K562 (cell line): ENCODE data around the gene PGM5. TPM values are rescaled to one million over a fixed set of nuclear protein-coding genes. Genes with fewer than 3 reads are reported as not detected.

Experiments used
- HEY1 ChIP-seq: fragments of 250-450 bp; sonication (Bioruptor Pico); IDR thresholded peaks from 2 replicates; pipeline ENCODE4 v1.5.0; 2020; ENCODE audit warnings: mild to moderate bottlenecking, moderate library complexity, borderline replicate concordance
- NR0B1 ChIP-seq: fragments of 450-650 bp; IDR thresholded peaks from one replicate; pipeline ENCODE4 v1.6.1; 2018; ENCODE audit warnings: mild to moderate bottlenecking, moderate library complexity; ENCODE audit not compliant: partially characterized antibody
- POLR2AphosphoS5 ChIP-seq: IDR thresholded peaks from 2 replicates; pipeline ENCODE4 v1.6.1; 2011; ENCODE audit warnings: mild to moderate bottlenecking, low read depth, low read length, moderate library complexity; ENCODE audit not compliant: control insufficient read depth, insufficient read depth
- POLR3G ChIP-seq: IDR thresholded peaks from 2 replicates; pipeline ENCODE4 v1.6.1; 2011; ENCODE audit not compliant: insufficient read length, insufficient replicate concordance; ENCODE audit errors: extremely low read depth
- TSHZ1 ChIP-seq: fragments of 250-450 bp; sonication (Bioruptor Pico); IDR thresholded peaks from 2 replicates; pipeline ENCODE4 v1.4.0; 2020; ENCODE audit warnings: mild to moderate bottlenecking, moderate library complexity
- ZNF282 ChIP-seq: sonication (generic); formaldehyde crosslinking; IDR thresholded peaks from 2 replicates; pipeline ENCODE4 v1.8.1; 2023; ENCODE audit warnings: missing genetic modification reagents
- ZNF766 ChIP-seq: fragments of 200-800 bp; sonication (Bioruptor generic); conservative IDR thresholded peaks from 2 replicates; pipeline ENCODE4 v1.6.1; 2016; ENCODE audit warnings: missing genetic modification characterization, missing compliant biosample characterization
- polyA plus RNA-seq, 8 experiments: library from polyadenylated mRNA; depleted of rRNA in 4 of 8; stranded (reverse) in 5 of 8; unstranded in 3 of 8; fragments of >200 nt; fragmentation: Nextera tagmentation in 2 of 8; fragmentation: Illumina TruSeq in 1 of 8; extraction: Ambion mirVana in 2 of 8; extraction: Trizol in 1 of 8; gene quantifications; 2 replicates each; pipeline versions ENCODE4 v1.2.1 to v1.2.3, GENCODE V29; 2011 to 2014; ENCODE audit warnings: inconsistent platforms in 1 of 8, missing spikeins in 1 of 8
- total RNA-seq, 7 experiments: library from RNA; depleted of rRNA in 6 of 7; stranded (reverse); fragments of >200 nt in 6 of 7; fragmentation: Illumina TruSeq in 2 of 7; extraction: Trizol in 2 of 7; gene quantifications; 2 replicates each; pipeline versions ENCODE4 v1.2.1 to v1.2.3, GENCODE V29; 2011 to 2021; ENCODE audit warnings: low replicate concordance in 1 of 7
- TF ChIP-seq, protein P1 (sequence below): fragments of 250-450 bp; sonication (Bioruptor Pico); IDR thresholded peaks from 2 replicates; pipeline ENCODE4 v1.5.0; 2020; ENCODE audit warnings: mild to moderate bottlenecking

Gene PGM5
- total and polyA plus RNA-seq, 9 of the 15 experiments (the other 6 are each of a cell fraction or from before 2014, with no cell fraction given), result 0.03 to 0.24 (median 0.15) TPM; not detected in 1

- TF ChIP-seq POLR2AphosphoS5 (no peak), ZNF766 (CRISPR knock-in tag) (no peak), NR0B1 (no peak), ZNF282 (CRISPR knock-in tag) (no peak), POLR3G (no peak), TSHZ1 (CRISPR knock-in tag) (no peak), HEY1 (CRISPR knock-in tag) (no peak)
- TF ChIP-seq, protein P1, sequence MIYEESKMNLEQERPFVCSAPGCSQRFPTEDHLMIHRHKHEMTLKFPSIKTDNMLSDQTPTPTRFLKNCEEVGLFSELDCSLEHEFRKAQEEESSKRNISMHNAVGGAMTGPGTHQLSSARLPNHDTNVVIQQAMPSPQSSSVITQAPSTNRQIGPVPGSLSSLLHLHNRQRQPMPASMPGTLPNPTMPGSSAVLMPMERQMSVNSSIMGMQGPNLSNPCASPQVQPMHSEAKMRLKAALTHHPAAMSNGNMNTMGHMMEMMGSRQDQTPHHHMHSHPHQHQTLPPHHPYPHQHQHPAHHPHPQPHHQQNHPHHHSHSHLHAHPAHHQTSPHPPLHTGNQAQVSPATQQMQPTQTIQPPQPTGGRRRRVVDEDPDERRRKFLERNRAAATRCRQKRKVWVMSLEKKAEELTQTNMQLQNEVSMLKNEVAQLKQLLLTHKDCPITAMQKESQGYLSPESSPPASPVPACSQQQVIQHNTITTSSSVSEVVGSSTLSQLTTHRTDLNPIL (CRISPR knock-in tag), result no peak
These were observed 166.5 kb downstream of the PGM5 start (continued) for GRCh38 chr9:68522954-68523353.
